ENCODE measurements around the gene BNIP5.

- TF ChIP-seq, protein P1, sequence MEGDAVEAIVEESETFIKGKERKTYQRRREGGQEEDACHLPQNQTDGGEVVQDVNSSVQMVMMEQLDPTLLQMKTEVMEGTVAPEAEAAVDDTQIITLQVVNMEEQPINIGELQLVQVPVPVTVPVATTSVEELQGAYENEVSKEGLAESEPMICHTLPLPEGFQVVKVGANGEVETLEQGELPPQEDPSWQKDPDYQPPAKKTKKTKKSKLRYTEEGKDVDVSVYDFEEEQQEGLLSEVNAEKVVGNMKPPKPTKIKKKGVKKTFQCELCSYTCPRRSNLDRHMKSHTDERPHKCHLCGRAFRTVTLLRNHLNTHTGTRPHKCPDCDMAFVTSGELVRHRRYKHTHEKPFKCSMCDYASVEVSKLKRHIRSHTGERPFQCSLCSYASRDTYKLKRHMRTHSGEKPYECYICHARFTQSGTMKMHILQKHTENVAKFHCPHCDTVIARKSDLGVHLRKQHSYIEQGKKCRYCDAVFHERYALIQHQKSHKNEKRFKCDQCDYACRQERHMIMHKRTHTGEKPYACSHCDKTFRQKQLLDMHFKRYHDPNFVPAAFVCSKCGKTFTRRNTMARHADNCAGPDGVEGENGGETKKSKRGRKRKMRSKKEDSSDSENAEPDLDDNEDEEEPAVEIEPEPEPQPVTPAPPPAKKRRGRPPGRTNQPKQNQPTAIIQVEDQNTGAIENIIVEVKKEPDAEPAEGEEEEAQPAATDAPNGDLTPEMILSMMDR (conservative IDR thresholded peaks at IDR 0.05; ENCODE audit: low read depth, low read length) = no peak
- no peak for TF ChIP-seq EZH2 (IDR thresholded peaks at IDR 0.05; ENCODE audit: borderline replicate concordance, low read depth, low read length, poor library complexity, severe bottlenecking)
Observed at GRCh38 chr6:36384095-36384494, 47.4 kb upstream of the BNIP5 start.
